Aorta (tissue), 5 donors: ENCODE measurements around the gene IL17REL. TPM values are rescaled to one million over a fixed set of nuclear protein-coding genes. Genes with fewer than 3 reads are reported as not detected.
"Not testable (repeated sequence)": the region's sequence is repeated elsewhere in the genome, so short reads cannot be mapped to it uniquely, and the experiment has no call there.

Experiments used
- ATAC-seq: fragments of 200-7000 bp; cut with Tn5 transposase; one replicate; pipeline ENCODE4 v1.9.1; 2022; ENCODE audit warnings: moderate library complexity; ENCODE audit not compliant: low FRiP score
- DNase-seq, 2 donors: peaks; one replicate each; pipeline ENCODE4 v3.0.0-alpha.2; 2020
- H3K27ac ChIP-seq, 2 donors: one replicate each; pipeline ENCODE4 v1.5.1; 2013; ENCODE audit warnings: low read length in 2 of 2, mild to moderate bottlenecking in 2 of 2, moderate library complexity in 2 of 2, control low read depth in 1 of 2, inconsistent platforms in 1 of 2, low read depth in 1 of 2
- H3K27me3 ChIP-seq, 2 donors: one replicate each; pipeline ENCODE4 v1.6.1; 2013; ENCODE audit warnings: control low read depth in 1 of 2, low read length in 1 of 2, mild to moderate bottlenecking in 1 of 2, moderate library complexity in 1 of 2; ENCODE audit not compliant: insufficient read depth in 2 of 2, control insufficient read depth in 1 of 2
- H3K36me3 ChIP-seq, 2 donors: one replicate each; pipeline ENCODE4 v1.6.1; 2013; ENCODE audit warnings: control low read depth in 1 of 2, low read length in 1 of 2, mild to moderate bottlenecking in 1 of 2; ENCODE audit not compliant: insufficient read depth in 2 of 2, control insufficient read depth in 1 of 2
- H3K4me1 ChIP-seq, 2 donors: one replicate each; pipeline ENCODE4 v1.6.1; 2013; ENCODE audit warnings: low read length in 2 of 2, control low read depth in 1 of 2, mild to moderate bottlenecking in 1 of 2, moderate library complexity in 1 of 2; ENCODE audit not compliant: insufficient read depth in 2 of 2, control insufficient read depth in 1 of 2
- H3K4me3 ChIP-seq, 2 donors: one replicate each; pipeline ENCODE4 v1.5.1; 2013; ENCODE audit warnings: low read length in 2 of 2, control low read depth in 1 of 2, mild to moderate bottlenecking in 1 of 2
- H3K9me3 ChIP-seq: one replicate; pipeline ENCODE4 v1.6.1; 2013; ENCODE audit warnings: mild to moderate bottlenecking, low read length; ENCODE audit not compliant: control insufficient read depth
- WGBS, 2 donors: extraction: QIAGEN DNeasy Blood & Tissue Kit; methylation state at CpG; one replicate each; pipeline ENCODE4 v1.1.7; 2013; 5-methylcytosine and 5-hydroxymethylcytosine counted together
- intact Hi-C, 2 donors: fragments of 100-400 bp; cut with DNase I; formaldehyde crosslinking; loops; one replicate each; pipeline versions ENCODE4 v1.14.2 to v1.15.0; 2022
- microRNA-seq, 2 donors: library from miRNA; unstranded; fragments of <30 nt; microRNA quantifications; one replicate each; pipeline ENCODE4 v1.2.0, GENCODE V29; 2020
- polyA plus RNA-seq, 2 donors: library from polyadenylated mRNA; stranded (reverse); fragments of 200-250 nt; gene quantifications; one replicate each; pipeline ENCODE4 v1.2.3, GENCODE V29; 2013
- total RNA-seq, 2 donors: library from RNA; stranded (reverse); fragmentation: NEBNext Ultra II Directional; extraction: Animal tissue kit (Norgen Biotek cat#: 25700); gene quantifications; one replicate each; pipeline ENCODE4 v1.2.1, GENCODE V29; 2021
- donor health status: healthy with polysubstance abuse.
- donor health status: Bipolar disorder and iron deficiency.
- donor health status: DM: no; HTN: no; CAD: no.
- donor health status: DM: no; HTN: no; CAD: no.
- donor health status: DM: yes; HTN: yes; CAD: no.

IL17REL gene
- total and polyA plus RNA-seq, 4 donors: 0.05 TPM; not detected in 3

GRCh38 chr22:49945042-49945794, 67.3 kb downstream of the IL17REL start:
- ATAC-seq, H3K36me3 ChIP-seq, intact Hi-C loops, H3K4me3 ChIP-seq, DNase-seq, H3K4me1 ChIP-seq, H3K27me3 ChIP-seq, H3K27ac ChIP-seq, H3K9me3 ChIP-seq: not testable (repeated sequence)
- 89 to 92% methylated on average over 17 of the region's 17 CpGs for WGBS, 2 donors

Small RNA genes within 50 kb of the gene (microRNA-seq; reads per million reads assigned to microRNA genes)
- gene MIR6821: 0 reads per million in 2 donors

Other genes with a start within 250 kb of the IL17REL start
- 10 to 100 TPM; 26.7 to 32.2 TPM for gene BRD1, start 184.9 kb downstream of the IL17REL start, total RNA-seq
- gene BRD1, start 184.9 kb downstream of the IL17REL start, polyA plus RNA-seq: 10 to 100 TPM in 1 of 2 donors, 1 to 10 TPM in 1; 7.6 to 21.6 TPM
- gene ZBED4, start 158.9 kb downstream of the IL17REL start, total RNA-seq: 1 to 10 TPM; 8.6 to 9.7 TPM
- 1 to 10 TPM; 1.3 to 1.9 TPM for gene ZBED4, start 158.9 kb downstream of the IL17REL start, polyA plus RNA-seq
- gene ALG12, start 94.3 kb downstream of the IL17REL start, total RNA-seq: 10 to 100 TPM; 13.7 to 18.7 TPM
- gene ALG12, start 94.3 kb downstream of the IL17REL start, polyA plus RNA-seq: 10 to 100 TPM in 1 of 2 donors, 1 to 10 TPM in 1; 3.0 to 13.4 TPM
- gene CRELD2, start 94.1 kb downstream of the IL17REL start, total RNA-seq: 10 to 100 TPM; 31.2 to 41.6 TPM
- gene CRELD2, start 94.1 kb downstream of the IL17REL start, polyA plus RNA-seq: 10 to 100 TPM; 12.6 to 43.5 TPM
- gene PIM3, start 52.0 kb downstream of the IL17REL start, total RNA-seq: 10 to 100 TPM; 41.4 to 74.9 TPM
- 10 to 100 TPM; 11.0 to 16.0 TPM for gene PIM3, start 52.0 kb downstream of the IL17REL start, polyA plus RNA-seq
- gene TTLL8, start 45.5 kb upstream of the IL17REL start, total RNA-seq: not detected
- gene TTLL8, start 45.5 kb upstream of the IL17REL start, polyA plus RNA-seq: not detected
- gene MLC1, start 72.7 kb upstream of the IL17REL start, total RNA-seq: under 1 TPM; 0.16 to 0.39 TPM
- 1 to 10 TPM in 1 of 2 donors, not detected in 1; 2.1 TPM for gene MLC1, start 72.7 kb upstream of the IL17REL start, polyA plus RNA-seq
- 1 to 10 TPM in 1 of 2 donors, under 1 TPM in 1; 0.10 to 3.2 TPM for gene MOV10L1, start 77.2 kb upstream of the IL17REL start, total RNA-seq
- 1 to 10 TPM; 1.5 to 4.2 TPM for gene MOV10L1, start 77.2 kb upstream of the IL17REL start, polyA plus RNA-seq
- gene PANX2, start 158.0 kb upstream of the IL17REL start, total RNA-seq: 1 to 10 TPM in 1 of 2 donors, under 1 TPM in 1; 0.62 to 1.2 TPM
- gene PANX2, start 158.0 kb upstream of the IL17REL start, polyA plus RNA-seq: 1 to 10 TPM in 1 of 2 donors, under 1 TPM in 1; 0.97 to 1.4 TPM
- gene TRABD, start 173.1 kb upstream of the IL17REL start, total RNA-seq: 10 to 100 TPM; 27.1 to 33.4 TPM
- 10 to 100 TPM; 13.5 to 53.2 TPM for gene TRABD, start 173.1 kb upstream of the IL17REL start, polyA plus RNA-seq
- 10 to 100 TPM; 14.2 to 21.6 TPM for gene SELENOO, start 188.2 kb upstream of the IL17REL start, total RNA-seq
- 100 to 1,000 TPM in 1 of 2 donors, 10 to 100 TPM in 1; 11.6 to 105 TPM for gene SELENOO, start 188.2 kb upstream of the IL17REL start, polyA plus RNA-seq
- gene TUBGCP6, start 232.3 kb upstream of the IL17REL start, total RNA-seq: 10 to 100 TPM; 29.0 to 49.5 TPM
- 100 to 1,000 TPM in 1 of 2 donors, 1 to 10 TPM in 1; 7.0 to 134 TPM for gene TUBGCP6, start 232.3 kb upstream of the IL17REL start, polyA plus RNA-seq
- gene HDAC10, start 238.5 kb upstream of the IL17REL start, total RNA-seq: 10 to 100 TPM; 19.8 to 47.8 TPM
- 10 to 100 TPM in 1 of 2 donors, 1 to 10 TPM in 1; 5.5 to 57.3 TPM for gene HDAC10, start 238.5 kb upstream of the IL17REL start, polyA plus RNA-seq
- 10 to 100 TPM in 1 of 2 donors, 1 to 10 TPM in 1; 9.2 to 22.9 TPM for gene MAPK12, start 248.9 kb upstream of the IL17REL start, total RNA-seq
- gene MAPK12, start 248.9 kb upstream of the IL17REL start, polyA plus RNA-seq: 10 to 100 TPM in 1 of 2 donors, 1 to 10 TPM in 1; 1.6 to 19.0 TPM